Measurements from ENCODE around the gene DCLRE1C.

GRCh38 chr10:14918964-14919363 lies 34.9 kb downstream of the DCLRE1C start:
- TF ChIP-seq TAF1 (conservative IDR thresholded peaks at IDR 0.05) (no peak), RAD21 (IDR thresholded peaks at IDR 0.05) (no peak), YY1 (IDR thresholded peaks at IDR 0.05) (no peak), REST (IDR thresholded peaks at IDR 0.05) (no peak), CTCF (IDR thresholded peaks at IDR 0.05; ENCODE audit: low read depth, low read length, missing input control) (no peak), MAX (IDR thresholded peaks at IDR 0.05) (no peak), ATF3 (IDR thresholded peaks at IDR 0.05) (no peak), EGR1 (IDR thresholded peaks at IDR 0.05; ENCODE audit: low read depth in 2 of 2) (no peak), GABPA (IDR thresholded peaks at IDR 0.05 in 1 of 2, conservative IDR thresholded peaks at IDR 0.05 in 1 of 2) (no peak), ZBTB33 (IDR thresholded peaks at IDR 0.05) (no peak), SP1 (IDR thresholded peaks at IDR 0.05) (no peak)
